HL-60 (cell line): ENCODE results near the gene JMJD7.

ENCODE experiments used
- DNase-seq, 2 experiments: peaks; one replicate each; pipeline ENCODE4 v3.0.0-alpha.2; 2010 to 2020; ENCODE audit warnings: low read depth in 1 of 2, low spot score in 1 of 2
- H3K27ac ChIP-seq: fragments of 250-450 bp; sonication (Bioruptor Pico); replicated peaks from 2 replicates; pipeline ENCODE4 v1.5.1; 2020; ENCODE audit warnings: mild to moderate bottlenecking, moderate library complexity
- H3K27me3 ChIP-seq: fragments of 250-450 bp; sonication (Bioruptor Pico); 2 replicates; pipeline ENCODE4 v1.5.1; 2021; ENCODE audit warnings: mild to moderate bottlenecking, moderate library complexity; ENCODE audit not compliant: insufficient read depth, poor library complexity, severe bottlenecking
- H3K4me3 ChIP-seq: replicated peaks from 2 replicates; pipeline ENCODE4 v1.5.1; 2011; ENCODE audit warnings: mild to moderate bottlenecking, control low read depth, low read length; ENCODE audit not compliant: insufficient read depth
- GABPA ChIP-seq: IDR thresholded peaks from 2 replicates; pipeline ENCODE4 v1.6.1; 2012; ENCODE audit warnings: low read depth
- POLR2AphosphoS5 ChIP-seq: IDR thresholded peaks from 2 replicates; pipeline ENCODE4 v1.6.1; 2012; ENCODE audit warnings: low read depth
- SPI1 ChIP-seq: IDR thresholded peaks from 2 replicates; pipeline ENCODE4 v1.6.1; 2012; ENCODE audit warnings: low read depth, mild to moderate bottlenecking, borderline replicate concordance
- TF ChIP-seq, protein P1 (sequence below): IDR thresholded peaks from one replicate; pipeline ENCODE4 v1.5.1; 2011; ENCODE audit warnings: low read length, control low read depth, inconsistent platforms; ENCODE audit not compliant: insufficient read depth
- TF ChIP-seq, protein P2 (sequence below): IDR thresholded peaks from 2 replicates; pipeline ENCODE4 v1.6.1; 2012; ENCODE audit warnings: low read depth; ENCODE audit not compliant: insufficient replicate concordance

The JMJD7 gene

DNA sequence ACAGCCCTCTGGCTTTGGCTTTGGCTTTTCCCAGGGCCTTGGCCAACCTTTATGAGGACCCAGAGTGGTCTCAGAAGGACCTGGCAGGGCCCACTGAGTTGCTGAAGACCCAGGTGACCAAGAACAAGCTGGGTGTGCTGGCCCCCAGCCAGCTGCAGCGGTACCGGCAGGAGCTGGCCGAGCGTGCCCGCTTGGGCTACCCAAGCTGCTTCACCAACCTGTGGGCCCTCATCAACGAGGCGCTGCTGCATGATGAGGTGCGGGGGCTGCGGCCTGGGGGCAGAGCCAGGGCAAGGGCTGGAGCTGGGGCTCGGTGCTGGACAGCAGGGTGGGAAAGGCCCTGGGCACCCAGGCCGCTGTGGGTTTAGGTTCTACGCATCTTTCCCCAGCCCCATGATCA is 16.9 kb downstream of the JMJD7 start:
- H3K4me3 ChIP-seq: no peak overlapping the region
- H3K27me3 ChIP-seq: no peaks in the 10 kb centered on the region
- DNase-seq: no peak
- no peak overlapping the region for H3K27ac ChIP-seq
- TF ChIP-seq, protein P1, sequence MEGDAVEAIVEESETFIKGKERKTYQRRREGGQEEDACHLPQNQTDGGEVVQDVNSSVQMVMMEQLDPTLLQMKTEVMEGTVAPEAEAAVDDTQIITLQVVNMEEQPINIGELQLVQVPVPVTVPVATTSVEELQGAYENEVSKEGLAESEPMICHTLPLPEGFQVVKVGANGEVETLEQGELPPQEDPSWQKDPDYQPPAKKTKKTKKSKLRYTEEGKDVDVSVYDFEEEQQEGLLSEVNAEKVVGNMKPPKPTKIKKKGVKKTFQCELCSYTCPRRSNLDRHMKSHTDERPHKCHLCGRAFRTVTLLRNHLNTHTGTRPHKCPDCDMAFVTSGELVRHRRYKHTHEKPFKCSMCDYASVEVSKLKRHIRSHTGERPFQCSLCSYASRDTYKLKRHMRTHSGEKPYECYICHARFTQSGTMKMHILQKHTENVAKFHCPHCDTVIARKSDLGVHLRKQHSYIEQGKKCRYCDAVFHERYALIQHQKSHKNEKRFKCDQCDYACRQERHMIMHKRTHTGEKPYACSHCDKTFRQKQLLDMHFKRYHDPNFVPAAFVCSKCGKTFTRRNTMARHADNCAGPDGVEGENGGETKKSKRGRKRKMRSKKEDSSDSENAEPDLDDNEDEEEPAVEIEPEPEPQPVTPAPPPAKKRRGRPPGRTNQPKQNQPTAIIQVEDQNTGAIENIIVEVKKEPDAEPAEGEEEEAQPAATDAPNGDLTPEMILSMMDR: no peak
- TF ChIP-seq GABPA: no peak
- TF ChIP-seq, protein P2, sequence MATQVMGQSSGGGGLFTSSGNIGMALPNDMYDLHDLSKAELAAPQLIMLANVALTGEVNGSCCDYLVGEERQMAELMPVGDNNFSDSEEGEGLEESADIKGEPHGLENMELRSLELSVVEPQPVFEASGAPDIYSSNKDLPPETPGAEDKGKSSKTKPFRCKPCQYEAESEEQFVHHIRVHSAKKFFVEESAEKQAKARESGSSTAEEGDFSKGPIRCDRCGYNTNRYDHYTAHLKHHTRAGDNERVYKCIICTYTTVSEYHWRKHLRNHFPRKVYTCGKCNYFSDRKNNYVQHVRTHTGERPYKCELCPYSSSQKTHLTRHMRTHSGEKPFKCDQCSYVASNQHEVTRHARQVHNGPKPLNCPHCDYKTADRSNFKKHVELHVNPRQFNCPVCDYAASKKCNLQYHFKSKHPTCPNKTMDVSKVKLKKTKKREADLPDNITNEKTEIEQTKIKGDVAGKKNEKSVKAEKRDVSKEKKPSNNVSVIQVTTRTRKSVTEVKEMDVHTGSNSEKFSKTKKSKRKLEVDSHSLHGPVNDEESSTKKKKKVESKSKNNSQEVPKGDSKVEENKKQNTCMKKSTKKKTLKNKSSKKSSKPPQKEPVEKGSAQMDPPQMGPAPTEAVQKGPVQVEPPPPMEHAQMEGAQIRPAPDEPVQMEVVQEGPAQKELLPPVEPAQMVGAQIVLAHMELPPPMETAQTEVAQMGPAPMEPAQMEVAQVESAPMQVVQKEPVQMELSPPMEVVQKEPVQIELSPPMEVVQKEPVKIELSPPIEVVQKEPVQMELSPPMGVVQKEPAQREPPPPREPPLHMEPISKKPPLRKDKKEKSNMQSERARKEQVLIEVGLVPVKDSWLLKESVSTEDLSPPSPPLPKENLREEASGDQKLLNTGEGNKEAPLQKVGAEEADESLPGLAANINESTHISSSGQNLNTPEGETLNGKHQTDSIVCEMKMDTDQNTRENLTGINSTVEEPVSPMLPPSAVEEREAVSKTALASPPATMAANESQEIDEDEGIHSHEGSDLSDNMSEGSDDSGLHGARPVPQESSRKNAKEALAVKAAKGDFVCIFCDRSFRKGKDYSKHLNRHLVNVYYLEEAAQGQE: no peak
- TF ChIP-seq SPI1: no peak
- TF ChIP-seq POLR2AphosphoS5: no peak

- Histone ChIP-seq H3K27ac (no peak overlapping the region), H3K27me3 (no peaks in the 10 kb centered on the region), H3K4me3 (no peak overlapping the region)
- no peak for TF ChIP-seq POLR2AphosphoS5
- TF ChIP-seq GABPA: no peak
- no peak for TF ChIP-seq SPI1
- TF ChIP-seq, protein P2: no peak
- TF ChIP-seq, protein P1: no peak
- no peak for DNase-seq
These were observed 19.3 kb downstream of the JMJD7 start for GRCh38 chr15:41847206-41847605.

- Histone ChIP-seq H3K27me3 (no peaks in the 10 kb centered on the region), H3K27ac (no peak overlapping the region), H3K4me3 (no peak overlapping the region)
- no peak for TF ChIP-seq SPI1
- no peak for TF ChIP-seq GABPA
- TF ChIP-seq, protein P2: no peak
- TF ChIP-seq, protein P1: no peak
- TF ChIP-seq POLR2AphosphoS5: no peak
- no peak for DNase-seq
These were observed 20.1 kb downstream of the JMJD7 start for GRCh38 chr15:41847981-41848380.
